Endothelial cell of umbilical vein (primary cell): ENCODE results near the gene KAT6B. TPM values are rescaled to one million over a fixed set of nuclear protein-coding genes. Genes with fewer than 3 reads are reported as not detected.

ENCODE experiments used
- BruUV-seq: library from RNA; stranded (reverse); fragments of 400-500 nt; replicated peaks from 2 replicates; lab custom pipeline; 2021; lab: Mats Ljungman, UMichigan
- CTCF ChIA-PET: fragments of 300-600, 350-600 bp; sonication (Branson Sonifier 250); formaldehyde crosslinking; loops from one replicate; lab custom pipeline; 2021; ENCODE audit warnings: antibody characterized with exemption, inconsistent platforms; lab: Charles Lee
- POLR2A ChIA-PET: fragments of 300-600, 350-600 bp; sonication (Branson Sonifier 250); formaldehyde crosslinking; loops from one replicate; lab custom pipeline; 2021; ENCODE audit warnings: antibody characterized with exemption, inconsistent platforms; lab: Charles Lee
- DNase-seq: peaks from one replicate; pipeline ENCODE4 v3.0.0-alpha.2; 2011; ENCODE audit warnings: low read depth, low spot score
- FAIRE-seq: peaks from 2 replicates; lab custom pipeline; 2011; peaks lifted over from hg19 to GRCh38; lab: Jason Lieb, UNC
- H2AFZ ChIP-seq: 2 replicates; pipeline ENCODE4 v1.6.0; 2012; ENCODE audit warnings: low read depth, low read length, control low read depth, inconsistent platforms
- H3K27ac ChIP-seq: 2 replicates; pipeline ENCODE4 v1.5.1; 2011; ENCODE audit warnings: low read depth, mild to moderate bottlenecking, control low read depth, low read length, moderate library complexity; ENCODE audit not compliant: insufficient read depth
- H3K27me3 ChIP-seq, 2 experiments: 2 replicates each; pipeline versions ENCODE4 v1.6.0 to v1.6.1; 2011; ENCODE audit warnings: low read length in 2 of 2, mixed read lengths in 1 of 2; ENCODE audit not compliant: control insufficient read depth in 2 of 2, insufficient read depth in 2 of 2
- H3K36me3 ChIP-seq, 2 experiments: 2 replicates in 1 of 2; 3 replicates in 1 of 2; pipeline ENCODE4 v1.5.1; 2011; ENCODE audit warnings: low read length in 2 of 2, mild to moderate bottlenecking in 1 of 2, moderate library complexity in 1 of 2; ENCODE audit not compliant: control insufficient read depth in 2 of 2, insufficient read depth in 2 of 2; ENCODE audit errors: extremely low read depth in 1 of 2
- H3K4me1 ChIP-seq: 3 replicates; pipeline ENCODE4 v1.5.1; 2011; ENCODE audit warnings: mild to moderate bottlenecking, low read length; ENCODE audit not compliant: control insufficient read depth, insufficient read depth; ENCODE audit errors: extremely low read depth
- H3K4me2 ChIP-seq: 2 replicates; pipeline ENCODE4 v1.6.1; 2011; ENCODE audit warnings: low read length, control low read depth, mixed read lengths; ENCODE audit not compliant: insufficient read depth
- H3K4me3 ChIP-seq, 3 experiments: fragments of 200-600 bp in 1 of 3; sonication (generic), shearing (Covaris generic) in 1 of 3; replicated peaks in 1 of 3; 2 replicates each; pipeline ENCODE4 v1.5.1; 2011 to 2016; ENCODE audit warnings: control low read depth in 3 of 3, low read length in 3 of 3, mild to moderate bottlenecking in 2 of 3, inconsistent platforms in 1 of 3, low read depth in 1 of 3, moderate library complexity in 1 of 3; ENCODE audit not compliant: insufficient read depth in 1 of 3
- H3K79me2 ChIP-seq: 2 replicates; pipeline ENCODE4 v1.6.0; 2012; ENCODE audit warnings: low read length, inconsistent platforms; ENCODE audit not compliant: control insufficient read depth, insufficient read depth
- H3K9ac ChIP-seq: replicated peaks from 2 replicates; pipeline ENCODE3; 2011; ENCODE audit warnings: low read length, control low read depth; ENCODE audit not compliant: insufficient read depth; ENCODE audit errors: extremely low read depth
- H3K9me1 ChIP-seq: replicated peaks from 3 replicates; pipeline ENCODE4 v1.6.0; 2011; ENCODE audit warnings: mild to moderate bottlenecking, low read length; ENCODE audit not compliant: control insufficient read depth, insufficient read depth; ENCODE audit errors: extremely low read depth
- H3K9me3 ChIP-seq: replicated peaks from 2 replicates; pipeline ENCODE4 v1.5.1; 2012; ENCODE audit warnings: low read length, inconsistent platforms; ENCODE audit not compliant: control insufficient read depth, insufficient read depth
- H4K20me1 ChIP-seq: replicated peaks from 2 replicates; pipeline ENCODE3; 2011; ENCODE audit warnings: mild to moderate bottlenecking, low read length; ENCODE audit not compliant: control insufficient read depth, insufficient read depth; ENCODE audit errors: extremely low read depth
- CTCF ChIP-seq, 2 donors: IDR thresholded peaks; 1 replicate in 1 of 2; 2 replicates in 1 of 2; pipeline ENCODE4 v1.5.1; 2011; ENCODE audit warnings: low read length in 2 of 2, mild to moderate bottlenecking in 2 of 2, moderate library complexity in 2 of 2, control low read depth in 1 of 2, inconsistent platforms in 1 of 2, low read depth in 1 of 2; ENCODE audit not compliant: insufficient read depth in 1 of 2; ENCODE audit errors: extremely low read depth in 1 of 2
- EZH2 ChIP-seq: IDR thresholded peaks from 2 replicates; pipeline ENCODE4 v1.6.1; 2012; ENCODE audit warnings: borderline replicate concordance, low read depth, mild to moderate bottlenecking, moderate library complexity, low read length, inconsistent platforms; ENCODE audit not compliant: severe bottlenecking
- FOS ChIP-seq: IDR thresholded peaks from 2 replicates; pipeline ENCODE4 v1.6.1; 2011; ENCODE audit warnings: mild to moderate bottlenecking, low read length, moderate library complexity, borderline replicate concordance; ENCODE audit not compliant: insufficient read depth
- GATA2 ChIP-seq: IDR thresholded peaks from 2 replicates; pipeline ENCODE4 v1.7.0; 2011; ENCODE audit warnings: low read depth, mild to moderate bottlenecking, moderate library complexity, mixed read lengths, low read length; ENCODE audit not compliant: insufficient read length, insufficient read depth
- JUN ChIP-seq: IDR thresholded peaks from 2 replicates; pipeline ENCODE4 v1.6.1; 2011; ENCODE audit warnings: borderline replicate concordance, low read depth; ENCODE audit not compliant: insufficient read length, insufficient read depth
- MAX ChIP-seq: IDR thresholded peaks from 2 replicates; pipeline ENCODE4 v1.6.1; 2011; ENCODE audit not compliant: insufficient read depth, insufficient read length
- MYC ChIP-seq: IDR thresholded peaks from one replicate; pipeline ENCODE4 v1.6.1; 2011; ENCODE audit warnings: mild to moderate bottlenecking, low read depth, low read length
- POLR2A ChIP-seq: IDR thresholded peaks from 2 replicates; pipeline ENCODE4 v1.6.1; 2012; ENCODE audit warnings: low read depth, mild to moderate bottlenecking, control low read depth, low read length
- POLR2AphosphoS5 ChIP-seq: IDR thresholded peaks from 2 replicates; pipeline ENCODE4 v1.6.1; 2012; ENCODE audit warnings: low read depth, mild to moderate bottlenecking, control low read depth, low read length, moderate library complexity; ENCODE audit not compliant: insufficient read depth
- dilution Hi-C: fragments of 300-500 bp; cut with MboI; formaldehyde crosslinking; loops from one replicate; pipeline ENCODE4 v1.15.0; 2019; ENCODE audit warnings: low sequenced_read_pairs; ENCODE audit not compliant: extremely low pct_ligation_motif_present
- intact Hi-C: fragments of 100-400 bp; cut with micrococcal nuclease; formaldehyde crosslinking; loops from one replicate; pipeline ENCODE4 v1.10.0; 2022
- polyA plus RNA-seq, 4 experiments: library from polyadenylated mRNA; depleted of rRNA in 3 of 4; stranded (reverse) in 3 of 4; unstranded in 1 of 4; fragments of >200 nt; gene quantifications; 2 replicates each; pipeline versions ENCODE4 v1.2.1 to v1.2.3, GENCODE V29; 2011 to 2012; ENCODE audit warnings: missing spikeins in 1 of 4
- total RNA-seq: library from RNA; stranded (reverse); gene quantifications from 2 replicates; pipeline ENCODE4 v1.2.3, GENCODE V29; 2021

Gene KAT6B
- total and polyA plus RNA-seq, 2 donors (not counting 3 experiments of a cell fraction or from before 2014, with no cell fraction given): 4.5 to 17.0 TPM

- POLR2A ChIA-PET: no interaction called here
- BruUV-seq: no TSS peak
- Histone ChIP-seq H3K27ac (no peak overlapping the region), H3K27me3 (no peaks in the 10 kb centered on the region), H3K36me3 (no peaks in the 10 kb centered on the region), H2AFZ (no peak overlapping the region), H3K79me2 (peaks cover 2% of the 10 kb centered on the region), H3K9ac (no peak overlapping the region), H3K4me3 (no peak overlapping the region), H4K20me1 (no peaks in the 10 kb centered on the region), H3K9me1 (no peaks in the 10 kb centered on the region), H3K4me2 (no peak overlapping the region), H3K9me3 (no peaks in the 10 kb centered on the region), H3K4me1 (peaks cover 26% of the 10 kb centered on the region)
- intact Hi-C loops (no loop called here), dilution Hi-C loops (no loop called here)
- no peak for FAIRE-seq
- CTCF ChIA-PET: interaction anchor here (1.1 to 1.2 kb wide), 2 partner anchors 10 to 31 kb away, joined by 3 to 4 read pairs; no protein-coding TSS in a partner anchor
- TF ChIP-seq MYC (no peak), FOS (no peak), GATA2 (no peak), MAX (no peak), POLR2A (no peak), EZH2 (no peak), POLR2AphosphoS5 (no peak), CTCF (IDR thresholded peaks at IDR 0.05; ENCODE audit: extremely low read depth in 1 of 2, insufficient read depth in 1 of 2, low read depth in 1 of 2, low read length in 2 of 2) (no peak), JUN (no peak)
- DNase-seq: no peak
These were observed 100.6 kb downstream of the KAT6B start for GRCh38 chr10:74926791-74927585.
